CD14-positive monocyte (primary cell): ENCODE measurements around the gene RMI1. TPM values are rescaled to one million over a fixed set of nuclear protein-coding genes. Genes with fewer than 3 reads are reported as not detected.
"Not testable (repeated sequence)": the region's sequence is repeated elsewhere in the genome, so short reads cannot be mapped to it uniquely, and the experiment has no call there.

Source experiments
- DNase-seq, 3 donors: peaks; one replicate each; pipeline ENCODE4 v3.0.0-alpha.2; 2011 to 2022
- H2AFZ ChIP-seq: 2 replicates; pipeline ENCODE4 v1.6.0; 2012; ENCODE audit warnings: mild to moderate bottlenecking, low read depth, low read length, inconsistent platforms; ENCODE audit not compliant: insufficient read depth, poor library complexity, severe bottlenecking
- H3K27ac ChIP-seq, 2 donors: 1 replicate in 1 of 2; 2 replicates in 1 of 2; pipeline ENCODE4 v1.5.1; 2012 to 2013; ENCODE audit warnings: low read length in 2 of 2, control low read depth in 1 of 2, inconsistent platforms in 1 of 2, low read depth in 1 of 2, mild to moderate bottlenecking in 1 of 2
- H3K27me3 ChIP-seq, 2 donors: one replicate each; pipeline versions ENCODE4 v1.6.0 to v1.6.1; 2011 to 2013; ENCODE audit warnings: low read length in 2 of 2; ENCODE audit not compliant: control insufficient read depth in 2 of 2, insufficient read depth in 2 of 2
- H3K36me3 ChIP-seq, 2 donors: replicated peaks in 1 of 2; 1 replicate in 1 of 2; 2 replicates in 1 of 2; pipeline versions ENCODE4 v1.5.1 to v1.6.1; 2012 to 2013; ENCODE audit warnings: low read length in 2 of 2, control low read depth in 1 of 2, inconsistent platforms in 1 of 2, mild to moderate bottlenecking in 1 of 2; ENCODE audit not compliant: insufficient read depth in 2 of 2, control insufficient read depth in 1 of 2
- H3K4me1 ChIP-seq, 2 donors: 1 replicate in 1 of 2; 2 replicates in 1 of 2; pipeline versions ENCODE4 v1.5.1 to v1.6.1; 2012 to 2013; ENCODE audit warnings: low read length in 2 of 2, control low read depth in 1 of 2, inconsistent platforms in 1 of 2, mild to moderate bottlenecking in 1 of 2, moderate library complexity in 1 of 2; ENCODE audit not compliant: insufficient read depth in 2 of 2, control insufficient read depth in 1 of 2
- H3K4me2 ChIP-seq: replicated peaks from 2 replicates; pipeline ENCODE3; 2012; ENCODE audit warnings: low read length, moderate library complexity, mild to moderate bottlenecking; ENCODE audit not compliant: poor library complexity, severe bottlenecking; ENCODE audit errors: extremely low read depth
- H3K4me3 ChIP-seq, 3 experiments: fragments of 200-600 bp in 1 of 3; sonication (generic) in 1 of 3; replicated peaks in 1 of 3; 1 replicate in 2 of 3; 2 replicates in 1 of 3; pipeline ENCODE4 v1.5.1; 2011 to 2013; ENCODE audit warnings: low read length in 3 of 3, mild to moderate bottlenecking in 3 of 3, control low read depth in 2 of 3, low read depth in 2 of 3, inconsistent platforms in 1 of 3, moderate library complexity in 1 of 3
- H3K79me2 ChIP-seq: 2 replicates; pipeline ENCODE4 v1.6.0; 2012; ENCODE audit warnings: mild to moderate bottlenecking, control low read depth, inconsistent platforms, low read length, moderate library complexity; ENCODE audit not compliant: insufficient read depth
- H3K9ac ChIP-seq: 2 replicates; pipeline ENCODE4 v1.6.0; 2017; ENCODE audit warnings: low read length, mild to moderate bottlenecking; ENCODE audit not compliant: insufficient read depth, poor library complexity, severe bottlenecking
- H3K9me3 ChIP-seq, 2 donors: replicated peaks in 1 of 2; 1 replicate in 1 of 2; 2 replicates in 1 of 2; pipeline versions ENCODE4 v1.5.1 to v1.6.1; 2012 to 2013; ENCODE audit warnings: low read length in 2 of 2, control low read depth in 1 of 2; ENCODE audit not compliant: control insufficient read depth in 1 of 2, insufficient read depth in 1 of 2
- H4K20me1 ChIP-seq: 2 replicates; pipeline ENCODE4 v1.6.0; 2012; ENCODE audit warnings: mild to moderate bottlenecking, low read length, control low read depth, moderate library complexity; ENCODE audit not compliant: insufficient read depth
- H3K27ac Mint-ChIP-seq, 7 donors: one replicate each; pipeline ENCODE4 v1.8.0; 2020; ENCODE audit warnings: mild to moderate bottlenecking in 7 of 7, mixed read lengths in 7 of 7, moderate library complexity in 6 of 7, inconsistent platforms in 2 of 7
- H3K27me3 Mint-ChIP-seq, 3 donors: one replicate each; pipeline ENCODE4 v1.8.0; 2021 to 2022; ENCODE audit warnings: low read depth in 3 of 3, mild to moderate bottlenecking in 3 of 3, mixed read lengths in 3 of 3, moderate library complexity in 3 of 3, inconsistent platforms in 1 of 3
- H3K36me3 Mint-ChIP-seq, 2 donors: one replicate each; pipeline ENCODE4 v1.8.0; 2020; ENCODE audit warnings: mixed read lengths in 2 of 2, inconsistent platforms in 1 of 2, mild to moderate bottlenecking in 1 of 2
- H3K4me1 Mint-ChIP-seq: one replicate; pipeline ENCODE4 v1.8.0; 2020; ENCODE audit warnings: mild to moderate bottlenecking, mixed read lengths
- H3K4me3 Mint-ChIP-seq, 2 donors: one replicate each; pipeline ENCODE4 v1.8.0; 2020; ENCODE audit warnings: mild to moderate bottlenecking in 2 of 2, mixed read lengths in 2 of 2, moderate library complexity in 1 of 2
- H3K9me3 Mint-ChIP-seq, 7 donors: one replicate each; pipeline ENCODE4 v1.8.0; 2020 to 2022; ENCODE audit warnings: mixed read lengths in 7 of 7, mild to moderate bottlenecking in 6 of 7, moderate library complexity in 6 of 7, inconsistent platforms in 2 of 7
- WGBS: methylation state at CpG from one replicate; pipeline ENCODE4 v1.1.5; 2013; ENCODE audit warnings: missing lambda C conversion rate; ENCODE audit not compliant: insufficient coverage; 5-methylcytosine and 5-hydroxymethylcytosine counted together
- intact Hi-C, 2 donors: fragments of 100-400 bp; cut with micrococcal nuclease; formaldehyde crosslinking; loops; one replicate each; pipeline versions ENCODE4 v1.15.0 to v1.15.1; 2023
- polyA plus RNA-seq, 3 donors: library from polyadenylated mRNA; depleted of rRNA in 1 of 3; unstranded in 2 of 3; stranded (reverse) in 1 of 3; fragments of 300-500 nt in 2 of 3; fragments of >200 nt in 1 of 3; fragmentation: Illumina TruSeq in 2 of 3; gene quantifications; 1 replicate in 2 of 3; 2 replicates in 1 of 3; pipeline ENCODE4 v1.2.3, GENCODE V29; 2012 to 2021
- TF ChIP-seq, protein P1 (sequence below): fragments of 200-600 bp; IDR thresholded peaks from one replicate; pipeline ENCODE4 v1.8.0; 2022; ENCODE audit warnings: antibody characterized with exemption, mild to moderate bottlenecking

Gene RMI1
- polyA plus RNA-seq, 3 donors = 1.7 to 11.5 (median 5.3) TPM

DNA sequence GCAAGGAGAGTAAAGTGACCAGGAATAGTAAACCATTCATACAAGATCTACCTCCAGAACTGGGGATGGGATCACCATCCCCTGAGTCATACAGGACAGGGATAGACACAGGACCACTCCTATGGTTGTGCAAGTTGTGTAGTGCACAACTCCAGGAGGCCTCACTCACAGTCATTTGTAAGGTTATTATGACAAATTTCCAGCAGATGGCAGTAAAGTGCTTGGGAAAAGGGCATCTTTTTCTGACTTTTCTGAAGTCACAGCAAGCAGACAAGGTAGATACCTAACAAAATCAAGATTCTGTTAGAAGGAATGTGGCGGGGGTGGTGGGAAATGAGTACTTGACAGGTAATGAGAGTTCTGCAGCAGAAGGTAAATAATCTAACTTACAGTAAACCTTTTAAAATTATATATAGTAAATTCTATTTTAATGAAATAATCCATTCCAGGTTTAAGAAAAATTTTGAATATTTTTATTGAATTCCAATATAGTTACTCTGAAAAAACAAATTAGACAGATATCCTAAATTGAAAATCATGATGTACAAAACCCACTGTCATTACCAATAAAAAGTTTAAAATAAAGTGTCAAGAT lies 42.6 kb upstream of the RMI1 start:
- peak; percentile 50 to 78 (median 70) for DNase-seq
- H3K4me3 ChIP-seq = no peak overlapping the region
- H3K9me3 ChIP-seq = no peaks in the 10 kb centered on the region
- peaks cover 35 to 46% of the 10 kb centered on the region in 2 donors for H3K36me3 ChIP-seq
- Mint-ChIP-seq H3K27ac (peak overlapping the region in 4 of 7 donors; percentile 16 to 65 (median 31)), H3K36me3 (peaks cover 41 to 48% of the 10 kb centered on the region in 2 donors), H3K27me3 (peaks cover 0 to 1% (median 0%) of the 10 kb centered on the region in 3 donors), H3K4me3 (no peak overlapping the region), H3K4me1 (peaks cover 33% of the 10 kb centered on the region), H3K9me3 (peaks cover 0 to 1% (median 0%) of the 10 kb centered on the region in 7 donors)
- H3K4me1 ChIP-seq = peaks cover 29 to 34% of the 10 kb centered on the region in 2 donors
- H3K27me3 ChIP-seq = no peaks in the 10 kb centered on the region
- H3K27ac ChIP-seq = no peak overlapping the region
- WGBS = no CpG with 5 or more reads among the region's 1 CpG
- no peaks in the 10 kb centered on the region for H3K79me2 ChIP-seq
- TF ChIP-seq, protein P1, sequence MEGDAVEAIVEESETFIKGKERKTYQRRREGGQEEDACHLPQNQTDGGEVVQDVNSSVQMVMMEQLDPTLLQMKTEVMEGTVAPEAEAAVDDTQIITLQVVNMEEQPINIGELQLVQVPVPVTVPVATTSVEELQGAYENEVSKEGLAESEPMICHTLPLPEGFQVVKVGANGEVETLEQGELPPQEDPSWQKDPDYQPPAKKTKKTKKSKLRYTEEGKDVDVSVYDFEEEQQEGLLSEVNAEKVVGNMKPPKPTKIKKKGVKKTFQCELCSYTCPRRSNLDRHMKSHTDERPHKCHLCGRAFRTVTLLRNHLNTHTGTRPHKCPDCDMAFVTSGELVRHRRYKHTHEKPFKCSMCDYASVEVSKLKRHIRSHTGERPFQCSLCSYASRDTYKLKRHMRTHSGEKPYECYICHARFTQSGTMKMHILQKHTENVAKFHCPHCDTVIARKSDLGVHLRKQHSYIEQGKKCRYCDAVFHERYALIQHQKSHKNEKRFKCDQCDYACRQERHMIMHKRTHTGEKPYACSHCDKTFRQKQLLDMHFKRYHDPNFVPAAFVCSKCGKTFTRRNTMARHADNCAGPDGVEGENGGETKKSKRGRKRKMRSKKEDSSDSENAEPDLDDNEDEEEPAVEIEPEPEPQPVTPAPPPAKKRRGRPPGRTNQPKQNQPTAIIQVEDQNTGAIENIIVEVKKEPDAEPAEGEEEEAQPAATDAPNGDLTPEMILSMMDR = peak; percentile 86
- intact Hi-C loops = loop anchor here (1.0 to 5.0 kb wide), 5 partner anchors 234 to 377 kb away; no protein-coding TSS in a partner anchor
- no peak overlapping the region for H3K4me2 ChIP-seq
- H2AFZ ChIP-seq = peak overlapping the region; percentile 2
- no peak overlapping the region for H3K9ac ChIP-seq
- no peaks in the 10 kb centered on the region for H4K20me1 ChIP-seq

DNA sequence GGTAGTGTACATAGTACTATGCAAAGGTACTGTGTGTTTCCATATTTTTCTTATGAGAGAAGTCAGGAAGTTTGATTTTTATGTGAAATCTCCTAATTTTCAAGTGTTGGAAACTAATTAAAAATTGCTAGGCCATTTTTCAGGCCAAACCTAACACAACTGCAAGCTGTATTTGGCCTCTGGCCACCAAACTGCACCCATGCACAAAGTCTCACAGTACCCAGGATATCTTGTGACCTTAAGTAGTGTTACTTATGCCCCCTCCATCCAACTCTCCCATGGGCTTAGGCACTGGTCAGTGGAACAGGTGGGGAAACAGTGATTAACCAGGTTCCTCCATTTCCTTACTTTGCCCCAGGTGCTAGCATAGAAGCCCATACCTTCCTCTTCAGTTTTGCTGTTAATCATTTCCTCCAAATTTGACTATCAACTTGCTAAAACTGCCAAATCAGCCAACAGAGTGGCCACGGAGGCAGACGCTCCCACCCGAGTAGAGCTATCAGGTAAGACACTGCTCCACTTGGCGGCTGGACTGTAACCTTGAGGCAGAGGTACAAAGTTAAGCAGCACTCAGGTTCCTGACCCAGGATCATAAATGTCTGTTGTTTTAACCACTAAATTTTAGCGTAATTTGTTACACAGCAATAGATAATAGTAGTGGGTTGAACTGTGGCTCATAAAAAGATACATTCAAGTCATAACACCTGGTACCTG lies 39.9 kb upstream of the RMI1 start:
- Mint-ChIP-seq H3K27me3 (peaks cover 0 to 1% (median 0%) of the 10 kb centered on the region in 3 donors), H3K4me1 (peaks cover 10% of the 10 kb centered on the region), H3K36me3 (peaks cover 58 to 74% of the 10 kb centered on the region in 2 donors), H3K9me3 (peaks cover 0 to 3% (median 0%) of the 10 kb centered on the region in 7 donors), H3K27ac (no peak overlapping the region), H3K4me3 (no peak overlapping the region)
- no peak for DNase-seq
- TF ChIP-seq, protein P1 = no peak
- Histone ChIP-seq H2AFZ (no peak overlapping the region), H3K27ac (no peak overlapping the region), H3K9me3 (no peaks in the 10 kb centered on the region), H3K79me2 (no peaks in the 10 kb centered on the region), H3K4me2 (no peak overlapping the region), H4K20me1 (no peaks in the 10 kb centered on the region), H3K4me1 (peaks cover 6 to 11% of the 10 kb centered on the region in 2 donors), H3K4me3 (no peak overlapping the region), H3K9ac (no peak overlapping the region), H3K27me3 (no peaks in the 10 kb centered on the region), H3K36me3 (peaks cover 50 to 73% of the 10 kb centered on the region in 2 donors)
- WGBS = 86% methylated on average over 3 of the region's 5 CpGs
- intact Hi-C loops = no loop called here

DNA sequence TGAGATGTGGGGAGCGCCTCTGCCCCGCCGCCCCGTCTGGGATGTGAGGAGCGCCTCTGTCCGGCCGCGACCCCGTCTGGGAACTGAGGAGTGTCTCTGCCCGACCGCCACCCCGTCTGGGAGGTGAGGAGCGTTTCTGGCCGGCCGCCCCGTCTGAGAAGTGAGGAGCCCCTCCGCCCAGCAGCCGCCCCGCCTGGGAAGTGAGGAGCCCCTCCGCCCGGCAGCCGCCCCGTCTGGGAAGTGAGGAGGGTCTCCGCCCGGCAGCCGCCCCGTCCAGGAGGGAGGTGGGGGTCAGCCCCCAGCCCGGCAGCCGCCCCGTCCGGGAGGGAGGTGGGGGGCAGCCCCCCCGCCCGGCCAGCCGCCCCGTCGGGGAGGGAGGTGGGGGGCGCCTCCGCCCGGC lies 32.5 kb upstream of the RMI1 start:
- intact Hi-C loops, DNase-seq: not testable (repeated sequence)
- H3K36me3 ChIP-seq = peaks cover 26 to 58% of the 10 kb centered on the region in 2 donors

More for the DNA sequence above, 32.5 kb upstream of the RMI1 start:
- not testable (repeated sequence) for H3K27ac ChIP-seq, H3K4me2 ChIP-seq, H3K9me3 ChIP-seq, H2AFZ ChIP-seq, H3K9ac ChIP-seq, H3K4me1 Mint-ChIP-seq, H3K27me3 Mint-ChIP-seq, H3K4me3 Mint-ChIP-seq, H4K20me1 ChIP-seq, H3K79me2 ChIP-seq, H3K4me1 ChIP-seq, H3K27ac Mint-ChIP-seq, H3K27me3 ChIP-seq, H3K4me3 ChIP-seq
- 95% methylated on average over 4 of the region's 39 CpGs for WGBS
- peaks cover 0 to 12% (median 4%) of the 10 kb centered on the region in 7 donors for H3K9me3 Mint-ChIP-seq
- peaks cover 34 to 75% of the 10 kb centered on the region in 2 donors for H3K36me3 Mint-ChIP-seq
